Islet of Langerhans (tissue), 1 donor: ENCODE measurements around the gene PGM1.
"Not testable (repeated sequence)": the region's sequence is repeated elsewhere in the genome, so short reads cannot be mapped to it uniquely, and the experiment has no call there.

ENCODE experiments used
- FAIRE-seq: peaks from one replicate; lab custom pipeline; 2011; peaks lifted over from hg19 to GRCh38; lab: Jason Lieb, UNC

PGM1 gene

GRCh38 chr1:63593303-63593885, at the start of gene PGM1:
PGM1 (plus strand) TSS chr1:63593411; CDS start chr1:63593489, 78 bp downstream.
- no peak for FAIRE-seq

DNA sequence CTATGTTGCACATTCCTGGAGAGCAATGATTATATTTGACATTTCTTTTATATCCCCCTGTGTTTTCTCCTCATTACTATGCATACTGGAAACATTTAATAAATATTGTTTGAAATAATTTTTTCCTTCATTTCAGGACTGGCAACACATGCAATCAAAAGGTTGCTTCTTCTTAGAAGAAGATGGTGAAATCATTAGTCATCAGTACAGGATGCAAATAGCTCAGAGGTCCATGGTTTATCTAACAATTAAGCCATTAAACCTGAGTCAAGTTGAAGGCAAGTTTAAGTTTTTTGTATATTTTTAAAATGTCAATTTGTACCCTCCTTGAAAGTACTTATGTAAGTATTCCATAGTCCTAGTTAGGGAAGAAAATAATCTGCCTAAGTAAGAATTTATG, 47.4 kb upstream of the PGM1 start:
- FAIRE-seq: no peak

GRCh38 chr1:63547621-63548294, 45.5 kb upstream of the PGM1 start:
- no peak for FAIRE-seq

DNA sequence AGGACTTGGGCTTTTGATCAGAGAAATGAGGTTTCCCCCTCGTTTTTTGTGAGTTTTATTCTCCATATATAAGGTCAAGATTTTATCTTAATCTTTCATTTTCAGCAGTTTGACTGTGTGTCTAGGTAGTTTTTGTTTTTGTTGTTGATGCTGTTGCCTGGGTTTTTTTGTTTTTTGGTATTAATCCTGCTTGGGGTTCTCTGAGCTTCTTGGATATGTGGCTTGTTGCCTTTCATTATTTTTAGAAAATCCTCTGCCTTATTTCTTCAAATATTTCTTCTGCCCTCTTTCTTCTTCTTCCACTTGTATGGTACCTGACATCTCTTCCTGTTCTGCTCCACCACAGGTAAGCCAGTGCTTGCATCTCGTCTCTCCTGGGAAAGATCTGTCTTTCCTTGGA, 44.9 kb upstream of the PGM1 start:
- no peak for FAIRE-seq

- no peak for FAIRE-seq
Measured at GRCh38 chr1:63548877-63549276, 44.3 kb upstream of the PGM1 start.

DNA sequence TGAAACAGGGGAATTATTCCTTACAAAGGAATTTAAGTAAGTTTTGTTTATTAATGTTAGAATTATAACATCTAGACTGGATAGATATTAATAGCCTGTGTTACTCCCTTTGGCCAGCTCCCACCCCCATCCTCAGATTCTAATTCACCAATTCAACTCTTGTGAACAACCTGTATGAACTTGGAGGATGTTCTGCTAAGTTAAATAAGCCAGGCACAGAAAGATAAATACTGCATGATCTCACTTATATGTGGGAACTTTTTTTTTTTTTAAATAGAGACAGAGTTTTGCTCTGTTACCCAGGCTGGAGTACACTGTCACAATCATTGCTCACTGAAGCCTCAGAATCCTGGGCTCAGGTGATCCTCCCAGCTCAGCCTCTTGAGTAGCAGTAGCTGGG, 37.7 kb upstream of the PGM1 start:
- no peak for FAIRE-seq

DNA sequence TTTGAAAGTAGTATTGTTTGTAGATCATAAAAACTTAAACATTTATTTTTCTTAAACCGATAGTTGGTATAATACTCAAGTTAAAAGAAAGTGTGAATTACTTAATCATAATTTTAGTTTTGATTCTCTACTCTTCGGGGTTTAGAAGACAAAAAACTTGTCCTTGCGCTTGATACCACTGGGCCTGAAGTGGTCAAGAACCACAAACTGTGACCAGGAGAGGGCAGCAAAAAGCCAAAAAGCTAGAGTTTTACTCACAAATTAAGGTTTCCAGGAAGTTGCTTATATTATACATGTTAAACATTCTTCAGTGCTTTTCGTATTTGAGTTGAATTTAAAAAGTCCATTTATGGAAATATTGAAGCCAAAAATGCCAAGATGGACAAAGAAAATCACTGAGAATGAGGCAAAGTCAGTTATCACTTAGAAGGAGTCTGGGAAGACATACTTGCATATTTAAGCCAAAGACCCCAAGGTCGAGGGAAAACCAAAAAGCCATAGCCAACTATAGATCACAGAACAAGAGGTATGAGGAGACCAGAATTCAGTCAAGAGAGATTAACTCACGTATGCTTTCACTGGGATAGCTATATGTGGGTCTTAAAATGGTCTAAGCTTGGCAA, 35.7 kb upstream of the PGM1 start:
- peak; percentile 75 for FAIRE-seq

DNA sequence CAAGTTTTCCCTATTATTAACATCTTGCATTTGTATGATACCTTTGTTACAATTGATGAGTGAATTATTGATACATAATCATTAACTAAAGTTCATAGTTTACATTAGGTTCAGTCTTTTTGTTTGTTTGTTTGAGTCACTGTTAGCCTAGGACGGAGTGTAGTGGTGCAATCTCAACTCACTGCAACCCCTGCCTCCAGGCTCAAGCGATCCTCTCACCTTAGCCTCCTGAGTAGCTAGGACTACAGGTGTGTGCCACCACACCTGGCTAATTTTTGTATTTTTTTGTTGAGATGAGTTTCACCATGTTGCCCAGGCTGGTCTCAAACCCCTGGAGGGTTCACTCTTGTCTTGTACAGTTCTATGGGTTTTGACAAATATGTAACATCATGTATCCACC, 33.9 kb upstream of the PGM1 start:
- no peak for FAIRE-seq

- FAIRE-seq: no peak
Measured at GRCh38 chr1:63563745-63564144, 29.5 kb upstream of the PGM1 start.

DNA sequence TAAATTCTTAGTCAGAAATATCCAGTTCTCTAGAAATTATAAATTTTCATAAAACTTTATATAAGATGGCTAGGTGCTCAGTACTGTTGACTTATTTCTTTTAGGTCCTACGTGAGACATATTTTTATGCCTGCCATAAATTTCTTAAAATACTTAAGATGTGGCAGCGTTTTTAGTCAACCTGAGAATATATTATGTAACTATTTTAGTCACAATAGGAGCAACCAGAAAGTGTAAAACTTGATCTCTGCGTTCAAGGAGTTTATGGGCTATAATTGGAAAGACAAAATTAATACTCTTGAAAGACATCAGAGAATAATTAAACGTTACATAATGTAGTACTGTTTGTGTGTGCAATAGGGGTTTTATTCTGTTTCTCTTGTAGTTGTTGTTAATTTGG, 24.1 kb upstream of the PGM1 start:
- no peak for FAIRE-seq

DNA sequence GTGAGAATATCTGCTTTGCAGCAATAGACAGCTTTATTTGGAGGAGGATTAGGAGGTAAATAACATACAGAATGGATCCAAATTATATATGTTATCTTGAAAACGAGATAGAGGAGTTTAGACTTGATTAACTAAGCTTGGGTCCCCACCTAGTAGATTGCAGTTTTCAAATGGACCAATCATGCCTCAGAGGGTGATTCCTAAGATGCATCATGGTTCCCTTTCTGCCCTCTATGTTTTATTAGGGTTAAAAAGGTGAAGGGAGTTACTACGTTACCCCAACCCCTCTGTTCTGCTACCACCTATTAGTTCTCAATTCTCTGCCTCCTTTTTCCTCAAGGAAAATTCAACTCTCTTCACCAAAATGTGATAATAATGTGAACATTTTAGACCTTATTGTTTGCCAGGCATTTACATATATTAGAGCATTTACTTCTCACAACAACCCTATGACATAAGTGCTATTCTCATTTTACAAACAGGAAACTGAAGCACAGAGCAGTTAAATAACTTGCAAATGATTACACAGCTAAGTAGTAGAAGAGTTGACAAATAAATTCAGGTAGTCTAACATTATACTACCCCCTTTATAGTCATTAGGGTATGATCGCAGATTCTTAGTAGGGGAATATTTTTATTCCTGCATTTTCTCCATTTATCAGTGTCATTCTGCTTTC, 23.4 kb upstream of the PGM1 start:
- no peak for FAIRE-seq

DNA sequence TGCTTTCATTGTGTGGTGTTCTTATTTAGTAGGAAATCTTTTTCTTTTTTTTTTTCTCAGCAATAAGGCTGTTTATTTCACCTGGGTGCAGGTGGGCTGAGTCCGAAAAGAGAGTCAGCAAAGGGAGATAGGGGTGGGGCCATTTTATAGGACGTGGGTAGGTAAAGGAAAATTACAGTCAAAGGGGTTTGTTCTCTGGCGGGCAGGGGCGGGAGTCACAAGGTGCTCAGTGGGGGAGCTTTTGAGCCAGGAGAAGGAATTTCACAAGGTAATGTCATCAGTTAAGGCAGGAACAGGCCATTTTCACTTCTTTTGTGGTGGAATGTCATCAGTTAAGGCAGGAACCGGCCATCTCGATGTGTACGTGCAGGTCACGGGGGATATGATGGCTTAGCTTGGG, 20.5 kb upstream of the PGM1 start:
- FAIRE-seq: not testable (repeated sequence)

- FAIRE-seq: not testable (repeated sequence)
Measured at GRCh38 chr1:63574203-63574796, 18.9 kb upstream of the PGM1 start.

DNA sequence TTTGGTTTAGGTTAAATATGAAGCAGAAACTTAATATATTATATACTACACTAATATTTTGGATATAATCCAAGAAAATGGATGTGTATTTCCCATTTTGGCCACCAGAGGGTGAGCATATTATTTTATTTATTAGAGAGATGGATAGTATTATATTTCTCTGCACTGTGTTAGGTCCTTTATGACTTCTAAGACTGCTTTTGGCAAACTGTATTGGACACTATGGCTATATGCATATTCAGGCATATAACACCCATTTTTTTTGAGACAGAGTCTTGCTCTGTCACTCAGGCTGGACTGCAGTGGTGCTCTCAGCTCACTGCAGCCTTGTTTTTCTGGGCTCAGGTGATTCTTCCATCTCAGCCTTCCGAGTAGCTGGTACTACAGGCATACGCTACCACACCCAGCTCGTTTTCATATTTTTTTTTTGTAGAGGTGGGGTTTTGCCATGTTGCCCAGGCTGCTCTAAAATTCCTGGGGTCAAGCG, 17.8 kb upstream of the PGM1 start:
- FAIRE-seq: no peak

DNA sequence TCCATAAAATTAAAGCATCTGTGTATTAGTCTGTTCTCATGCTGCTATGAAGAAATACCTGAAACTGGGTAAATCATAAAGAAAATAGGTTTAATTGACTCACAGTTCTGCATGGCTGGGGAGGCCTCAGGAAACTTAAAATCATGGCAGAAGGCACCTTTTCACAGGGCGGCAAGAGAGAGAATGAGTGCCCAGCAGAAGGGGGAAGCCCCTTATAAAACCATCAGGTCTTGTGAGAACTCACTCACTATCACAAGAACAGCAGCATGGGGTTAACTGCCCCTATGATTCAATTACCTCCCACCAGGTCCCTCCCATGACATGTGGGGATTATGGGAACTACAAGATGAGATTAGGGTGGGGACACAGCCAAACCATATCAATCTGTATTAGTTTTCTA, 6.9 kb upstream of the PGM1 start:
- FAIRE-seq: not testable (repeated sequence)

DNA sequence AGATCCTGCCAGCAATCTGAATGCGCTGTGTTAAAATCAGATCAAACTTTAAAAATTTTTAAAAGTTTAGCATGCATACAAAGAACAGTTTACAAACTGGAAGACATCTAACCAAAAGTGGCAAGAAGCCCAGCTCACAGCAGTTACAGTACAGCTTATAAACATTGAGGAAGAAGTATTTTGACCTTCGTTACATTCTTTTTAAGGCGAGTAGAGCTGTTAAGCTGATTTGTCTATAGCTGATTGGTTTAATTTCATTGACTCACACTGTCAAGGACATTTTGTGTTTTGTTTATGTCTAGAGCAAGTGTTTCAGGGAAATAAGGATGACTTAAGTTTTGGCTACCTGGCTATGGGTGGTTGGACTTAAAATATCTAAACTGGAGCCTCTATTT, 3.0 kb upstream of the PGM1 start:
- FAIRE-seq: no peak

GRCh38 chr1:63592536-63593302, 492 bp upstream of the PGM1 start:
- no peak for FAIRE-seq

GRCh38 chr1:63593886-63594605, 835 bp downstream of the PGM1 start:
- FAIRE-seq: no peak

DNA sequence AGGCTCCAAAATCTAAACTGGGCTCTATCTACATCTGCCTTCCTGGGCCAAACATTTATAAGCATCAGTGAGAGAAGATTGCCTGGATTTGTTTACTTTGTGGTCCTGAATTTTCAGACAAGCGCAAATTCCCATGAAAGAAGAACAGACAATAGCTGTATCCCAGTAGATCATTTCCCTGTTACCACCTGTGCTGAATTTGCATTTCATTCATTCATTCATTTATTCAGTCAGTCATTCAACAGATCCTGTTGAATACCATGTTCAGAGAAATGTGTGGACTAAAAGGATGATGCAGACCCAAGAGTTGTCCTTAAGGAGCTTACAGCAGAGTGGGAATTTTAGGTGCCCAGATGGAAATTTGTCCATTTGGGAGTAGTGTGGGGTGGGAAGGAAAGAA, 2.2 kb downstream of the PGM1 start:
- no peak for FAIRE-seq

DNA sequence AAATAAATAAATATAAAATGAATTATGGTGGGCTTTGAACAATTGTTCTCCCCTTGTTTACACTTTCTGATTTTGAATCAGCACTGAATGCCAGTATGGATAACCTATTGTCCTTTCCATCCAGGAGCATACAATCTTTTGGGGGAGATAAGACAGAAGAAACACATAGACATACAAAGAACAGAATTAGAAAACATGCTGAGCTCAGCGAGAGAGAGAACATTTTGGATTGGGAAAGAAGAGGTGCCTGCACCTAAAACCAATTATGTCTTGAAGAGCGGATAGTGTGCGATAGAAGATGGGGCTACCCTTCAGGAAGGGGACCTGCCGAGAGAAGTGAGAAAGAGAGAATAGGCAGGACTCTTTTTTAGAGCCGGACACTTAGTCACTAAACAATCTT, 6.6 kb downstream of the PGM1 start:
- FAIRE-seq: no peak

DNA sequence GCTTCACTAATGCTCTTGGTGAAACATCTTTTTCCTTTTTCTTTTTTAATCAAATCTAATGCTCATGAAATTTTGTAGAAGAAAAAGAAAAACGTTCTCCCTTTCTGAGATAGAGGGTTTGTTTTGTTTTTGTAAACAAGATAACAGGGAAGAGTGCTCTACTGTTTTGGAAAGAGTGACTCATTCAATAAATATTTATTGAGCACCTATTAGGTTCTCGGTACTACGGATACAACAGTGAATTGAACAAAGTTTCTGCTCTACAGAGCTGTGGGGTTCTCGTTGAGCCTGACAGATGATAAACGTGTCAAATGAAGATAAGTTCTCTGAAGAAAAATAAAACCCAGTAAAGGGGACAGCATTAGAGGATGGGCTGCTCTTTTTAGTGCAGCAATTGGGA, 7.0 kb downstream of the PGM1 start:
- no peak for FAIRE-seq
